Right lobe of liver (tissue), 6 donors: ENCODE data around the gene SLC28A3. TPM values are rescaled to one million over a fixed set of nuclear protein-coding genes. Genes with fewer than 3 reads are reported as not detected.
"Not testable (repeated sequence)": the region's sequence is repeated elsewhere in the genome, so short reads cannot be mapped to it uniquely, and the experiment has no call there.

ENCODE experiments used
- ATAC-seq, 4 donors: fragments of 200-7000 bp; cut with Tn5 transposase; one replicate each; pipeline ENCODE4 v1.9.1; 2020; ENCODE audit warnings: mild to moderate bottlenecking in 4 of 4, moderate library complexity in 4 of 4
- DNase-seq, 3 donors: peaks; one replicate each; pipeline ENCODE4 v3.0.0-alpha.2; 2020
- H3K27ac ChIP-seq, 3 donors: fragments of 200-600 bp; one replicate each; pipeline ENCODE4 v1.8.0; 2022
- H3K27me3 ChIP-seq, 2 donors: fragments of 200-600 bp; one replicate each; pipeline ENCODE4 v1.8.0; 2022
- H3K36me3 ChIP-seq, 4 donors: fragments of 200-600 bp; sonication (generic) in 1 of 4; one replicate each; pipeline versions ENCODE4 v1.5.1 to v1.8.0; 2017 to 2022; ENCODE audit warnings: control low read depth in 1 of 4
- H3K4me1 ChIP-seq, 4 donors: fragments of 200-600 bp; sonication (generic) in 1 of 4; one replicate each; pipeline versions ENCODE4 v1.5.1 to v1.8.0; 2017 to 2022; ENCODE audit warnings: control low read depth in 1 of 4
- H3K4me3 ChIP-seq, 3 donors: fragments of 200-600 bp; one replicate each; pipeline ENCODE4 v1.8.0; 2022
- H3K9me3 ChIP-seq, 4 donors: fragments of 200-600 bp; sonication (generic) in 1 of 4; one replicate each; pipeline versions ENCODE4 v1.5.1 to v1.8.0; 2017 to 2022; ENCODE audit warnings: control low read depth in 1 of 4
- POLR2A ChIP-seq: fragments of 450-650 bp; IDR thresholded peaks from one replicate; pipeline ENCODE4 v1.6.1; 2017; ENCODE audit warnings: antibody characterized with exemption, mild to moderate bottlenecking
- WGBS: methylation state at CpG from one replicate; pipeline ENCODE4 v1.1.6; 2018; ENCODE audit warnings: low coverage, low lambda C conversion rate; ENCODE audit not compliant: insufficient coverage; ENCODE audit errors: missing lambda C conversion rate; 5-methylcytosine and 5-hydroxymethylcytosine counted together
- intact Hi-C, 2 donors: fragments of 100-400 bp; cut with DNase I; formaldehyde crosslinking; loops; one replicate each; pipeline versions ENCODE4 v1.11.2 to v1.14.1; 2022
- total RNA-seq, 6 experiments: library from RNA; depleted of rRNA in 2 of 6; stranded (reverse); fragments of >200 nt in 2 of 6; fragmentation: NEBNext Ultra II Directional in 3 of 6; extraction: Animal tissue kit (Norgen Biotek cat#: 25700) in 3 of 6; gene quantifications; one replicate each; pipeline versions ENCODE4 v1.1.0 to v1.2.4, GENCODE V29; 2016 to 2023
- TF ChIP-seq, protein P1 (sequence below), 4 donors: fragments of 200-600 bp in 3 of 4; fragments of 450-650 bp in 1 of 4; IDR thresholded peaks; one replicate each; pipeline versions ENCODE4 v1.5.1 to v1.8.0; 2016 to 2022; ENCODE audit warnings: antibody characterized with exemption in 4 of 4, mild to moderate bottlenecking in 2 of 4
- donor health status: DM: no; HTN: yes; CAD: no.
- donor health status: DM: no; HTN: no; CAD: no.
- donor health status: DM: no; HTN: no; CAD: no.
- donor health status: DM: no; HTN: yes; CAD: no.
- donor health status: DM: no; HTN: yes; CAD: no.

SLC28A3 gene
- total RNA-seq, 6 experiments from 2014 or later = 0.07 to 0.16 (median 0.12) TPM

DNA sequence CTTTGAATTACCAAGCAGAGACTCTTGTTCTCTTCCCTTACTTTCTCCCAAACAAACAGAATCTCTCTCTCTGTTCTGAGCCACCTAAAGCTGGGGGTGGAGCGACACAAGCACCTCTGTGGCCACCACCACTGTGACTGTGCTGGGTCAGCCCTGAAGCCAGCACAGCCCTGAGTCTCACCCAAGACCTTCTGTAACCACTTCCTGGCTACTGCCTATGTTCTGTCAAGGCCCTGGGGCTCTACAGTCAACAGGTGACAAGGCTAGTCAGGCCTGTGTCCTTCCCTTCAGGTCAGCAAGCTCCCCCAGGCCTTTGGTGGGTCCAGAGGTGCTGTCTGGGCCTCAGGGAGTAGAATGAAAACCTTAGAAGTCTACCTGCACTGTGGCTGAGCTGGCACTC is 26.1 kb upstream of the SLC28A3 start:
- H3K4me1 ChIP-seq = peaks cover 0 to 6% (median 0%) of the 10 kb centered on the region in 4 donors
- H3K36me3 ChIP-seq = no peaks in the 10 kb centered on the region
- ATAC-seq (no peak), DNase-seq (no peak)
- no peaks in the 10 kb centered on the region for H3K9me3 ChIP-seq
- TF ChIP-seq, protein P1, sequence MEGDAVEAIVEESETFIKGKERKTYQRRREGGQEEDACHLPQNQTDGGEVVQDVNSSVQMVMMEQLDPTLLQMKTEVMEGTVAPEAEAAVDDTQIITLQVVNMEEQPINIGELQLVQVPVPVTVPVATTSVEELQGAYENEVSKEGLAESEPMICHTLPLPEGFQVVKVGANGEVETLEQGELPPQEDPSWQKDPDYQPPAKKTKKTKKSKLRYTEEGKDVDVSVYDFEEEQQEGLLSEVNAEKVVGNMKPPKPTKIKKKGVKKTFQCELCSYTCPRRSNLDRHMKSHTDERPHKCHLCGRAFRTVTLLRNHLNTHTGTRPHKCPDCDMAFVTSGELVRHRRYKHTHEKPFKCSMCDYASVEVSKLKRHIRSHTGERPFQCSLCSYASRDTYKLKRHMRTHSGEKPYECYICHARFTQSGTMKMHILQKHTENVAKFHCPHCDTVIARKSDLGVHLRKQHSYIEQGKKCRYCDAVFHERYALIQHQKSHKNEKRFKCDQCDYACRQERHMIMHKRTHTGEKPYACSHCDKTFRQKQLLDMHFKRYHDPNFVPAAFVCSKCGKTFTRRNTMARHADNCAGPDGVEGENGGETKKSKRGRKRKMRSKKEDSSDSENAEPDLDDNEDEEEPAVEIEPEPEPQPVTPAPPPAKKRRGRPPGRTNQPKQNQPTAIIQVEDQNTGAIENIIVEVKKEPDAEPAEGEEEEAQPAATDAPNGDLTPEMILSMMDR (IDR thresholded peaks at IDR 0.05) = no peak
- no peak for TF ChIP-seq POLR2A
- H3K27ac ChIP-seq = no peak overlapping the region
- WGBS = 100% methylated on average over 1 of the region's 1 CpG
- H3K4me3 ChIP-seq = no peak overlapping the region
- intact Hi-C loops = no loop called here
- no peaks in the 10 kb centered on the region for H3K27me3 ChIP-seq

DNA sequence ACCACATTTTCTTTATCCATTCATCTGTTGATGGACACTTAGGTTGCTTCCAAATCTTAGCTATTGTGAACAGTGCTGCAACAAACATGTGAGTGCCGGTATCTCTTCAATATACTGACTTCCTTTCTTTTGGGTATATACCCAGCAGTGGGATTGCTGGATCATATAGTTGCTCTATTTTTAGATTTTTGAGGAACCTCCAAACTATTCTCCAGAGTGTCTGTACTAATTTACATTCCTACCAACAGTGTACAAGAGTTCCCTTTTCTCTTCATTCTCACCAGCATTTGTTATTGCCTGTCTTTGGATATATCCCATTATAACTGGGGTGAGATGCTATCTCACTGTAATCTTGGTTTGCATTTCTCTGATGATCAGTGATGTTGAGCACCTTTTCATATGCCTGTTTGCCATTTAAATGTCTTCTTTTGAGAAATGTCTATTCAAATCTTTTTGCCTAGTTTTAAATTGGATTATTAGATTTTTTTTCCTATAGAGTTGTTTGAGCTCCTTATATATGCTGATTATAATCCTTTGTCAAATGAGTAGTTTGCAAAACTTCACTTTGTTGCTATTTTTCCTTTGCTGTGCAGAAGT is 24.4 kb upstream of the SLC28A3 start:
- H3K4me3 ChIP-seq, H3K36me3 ChIP-seq, H3K27me3 ChIP-seq, H3K27ac ChIP-seq, H3K4me1 ChIP-seq, ATAC-seq, H3K9me3 ChIP-seq, DNase-seq, intact Hi-C loops: not testable (repeated sequence)
- WGBS = 65% methylated on average over 1 of the region's 1 CpG

DNA sequence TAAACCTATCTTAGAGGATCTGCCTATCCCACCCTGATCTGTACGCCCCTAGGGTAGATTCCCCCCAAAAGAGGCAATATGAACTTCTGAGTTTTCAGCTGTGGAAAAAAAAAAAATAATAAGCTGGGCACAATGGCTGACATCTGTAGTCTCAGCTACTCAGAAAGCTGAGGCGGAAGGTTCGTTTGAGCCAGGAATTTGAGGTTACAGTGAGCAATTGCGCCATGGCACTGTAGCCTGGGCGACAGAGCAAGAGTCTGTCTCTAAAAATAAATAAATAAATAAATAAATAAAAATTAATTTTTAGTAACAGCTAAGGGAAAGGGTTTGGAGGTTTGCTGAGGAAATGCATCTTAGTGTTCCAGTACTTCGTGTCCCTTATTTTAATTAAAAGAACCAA is 21.1 kb upstream of the SLC28A3 start:
- WGBS = 50% methylated on average over 6 of the region's 6 CpGs
- Histone ChIP-seq H3K27me3 (no peaks in the 10 kb centered on the region), H3K27ac (no peak overlapping the region), H3K4me1 (no peaks in the 10 kb centered on the region), H3K4me3 (no peak overlapping the region), H3K9me3 (no peaks in the 10 kb centered on the region), H3K36me3 (no peaks in the 10 kb centered on the region)
- TF ChIP-seq, protein P1 (IDR thresholded peaks at IDR 0.05) = no peak
- no peak for TF ChIP-seq POLR2A
- intact Hi-C loops = no loop called here
- ATAC-seq = no peak
- DNase-seq = no peak

- intact Hi-C loops = no loop called here
- ATAC-seq = no peak
- TF ChIP-seq, protein P1 (IDR thresholded peaks at IDR 0.05) = no peak
- no peak for TF ChIP-seq POLR2A
- no peaks in the 10 kb centered on the region for H3K9me3 ChIP-seq
- DNase-seq = no peak
- no peaks in the 10 kb centered on the region for H3K4me1 ChIP-seq
- H3K27me3 ChIP-seq = no peaks in the 10 kb centered on the region
- H3K36me3 ChIP-seq = no peaks in the 10 kb centered on the region
- no peak overlapping the region for H3K27ac ChIP-seq
- H3K4me3 ChIP-seq = no peak overlapping the region
- 65% methylated on average over 2 of the region's 3 CpGs for WGBS
Observed at GRCh38 chr9:84357275-84357674, 16.7 kb upstream of the SLC28A3 start.

- no peaks in the 10 kb centered on the region for H3K27me3 ChIP-seq
- no peak overlapping the region for H3K27ac ChIP-seq
- H3K4me3 ChIP-seq = no peak overlapping the region
- DNase-seq = no peak
- intact Hi-C loops = no loop called here
- no peaks in the 10 kb centered on the region for H3K36me3 ChIP-seq
- no peaks in the 10 kb centered on the region for H3K9me3 ChIP-seq
- peak in 1 of 4 donors; percentile 27 for ATAC-seq
- no CpG with 5 or more reads among the region's 1 CpG for WGBS
- TF ChIP-seq, protein P1 (IDR thresholded peaks at IDR 0.05) = no peak
- no peak for TF ChIP-seq POLR2A
- no peaks in the 10 kb centered on the region for H3K4me1 ChIP-seq
Observed at GRCh38 chr9:84354035-84354434, 13.5 kb upstream of the SLC28A3 start.
